Thyroid gland (tissue), 4 donors: ENCODE results near the gene DNAH9. TPM values are rescaled to one million over a fixed set of nuclear protein-coding genes. Genes with fewer than 3 reads are reported as not detected.

ENCODE experiments used
- DNase-seq, 2 donors: peaks; one replicate each; pipeline ENCODE4 v3.0.0-alpha.2; 2019
- H3K27ac ChIP-seq, 3 donors: fragments of 200-600 bp; sonication (generic); 1 replicate in 2 of 3; 2 replicates in 1 of 3; pipeline ENCODE4 v1.5.1; 2016 to 2019; ENCODE audit warnings: mild to moderate bottlenecking in 1 of 3, moderate library complexity in 1 of 3
- H3K27me3 ChIP-seq: fragments of 200-600 bp; sonication (generic); one replicate; pipeline ENCODE4 v1.5.1; 2019
- H3K36me3 ChIP-seq, 2 donors: fragments of 200-600 bp; sonication (generic); one replicate each; pipeline ENCODE4 v1.5.1; 2016 to 2019
- H3K4me1 ChIP-seq, 2 donors: fragments of 200-600 bp; sonication (generic); one replicate each; pipeline ENCODE4 v1.5.1; 2017 to 2019
- H3K4me3 ChIP-seq, 3 donors: fragments of 200-600 bp; sonication (generic); replicated peaks in 1 of 3; 1 replicate in 2 of 3; 2 replicates in 1 of 3; pipeline ENCODE4 v1.5.1; 2016; ENCODE audit warnings: mild to moderate bottlenecking in 1 of 3
- H3K9me3 ChIP-seq: fragments of 200-600 bp; sonication (generic); one replicate; pipeline ENCODE4 v1.5.1; 2017
- CTCF ChIP-seq, 6 experiments: fragments of 200-600 bp in 3 of 6; fragments of 450-650 bp in 3 of 6; sonication (generic) in 3 of 6; IDR thresholded peaks; one replicate each; pipeline ENCODE4 v1.5.1; 2016 to 2019; ENCODE audit warnings: antibody characterized with exemption in 6 of 6, mild to moderate bottlenecking in 2 of 6, inconsistent platforms in 1 of 6, moderate library complexity in 1 of 6
- POLR2A ChIP-seq, 2 donors: fragments of 450-650 bp; IDR thresholded peaks; one replicate each; pipeline ENCODE4 v1.6.1; 2017; ENCODE audit warnings: antibody characterized with exemption in 2 of 2, mild to moderate bottlenecking in 2 of 2, moderate library complexity in 1 of 2
- WGBS, 2 donors: methylation state at CpG; one replicate each; pipeline ENCODE4 v1.1.5; 2017; 5-methylcytosine and 5-hydroxymethylcytosine counted together
- intact Hi-C: fragments of 100-400 bp; cut with DNase I; formaldehyde crosslinking; loops from one replicate; pipeline ENCODE4 v1.15.1; 2023
- total RNA-seq, 4 donors: library from RNA; depleted of rRNA; stranded (reverse); fragments of >200 nt; gene quantifications; one replicate each; pipeline ENCODE4 v1.2.3, GENCODE V29; 2016

Gene DNAH9
- total RNA-seq, 4 donors from 2014 or later: under 0.01 to 4.3 (median 2.3) TPM

GRCh38 chr17:11840831-11841230, 242.6 kb downstream of the DNAH9 start:
- H3K4me3 ChIP-seq: no peak overlapping the region
- no peak overlapping the region for H3K27ac ChIP-seq
- intact Hi-C loops: no loop called here
- no peaks in the 10 kb centered on the region for H3K27me3 ChIP-seq
- TF ChIP-seq POLR2A (IDR thresholded peaks at IDR 0.05) (no peak), CTCF (IDR thresholded peaks at IDR 0.05) (no peak)
- no peaks in the 10 kb centered on the region for H3K9me3 ChIP-seq
- H3K4me1 ChIP-seq: peaks cover 0 to 4% of the 10 kb centered on the region in 2 donors
- H3K36me3 ChIP-seq: no peaks in the 10 kb centered on the region
- 39 to 52% methylated on average over 2 of the region's 2 CpGs for WGBS, 2 donors
- no peak for DNase-seq

GRCh38 chr17:11848330-11848729, 250.1 kb downstream of the DNAH9 start:
- intact Hi-C loops: no loop called here
- no peaks in the 10 kb centered on the region for H3K27me3 ChIP-seq
- DNase-seq: no peak
- no peaks in the 10 kb centered on the region for H3K9me3 ChIP-seq
- peaks cover 0 to under 1% of the 10 kb centered on the region in 2 donors for H3K4me1 ChIP-seq
- H3K27ac ChIP-seq: no peak overlapping the region
- TF ChIP-seq CTCF (IDR thresholded peaks at IDR 0.05): no peak
- no peak for TF ChIP-seq POLR2A (IDR thresholded peaks at IDR 0.05)
- no peaks in the 10 kb centered on the region for H3K36me3 ChIP-seq
- H3K4me3 ChIP-seq: no peak overlapping the region
- WGBS, 2 donors: 49 to 73% methylated on average over 2 of the region's 2 CpGs

- H3K9me3 ChIP-seq: no peaks in the 10 kb centered on the region
- peak; percentile 71 to 72 for DNase-seq
- no peak overlapping the region for H3K4me3 ChIP-seq
- no peaks in the 10 kb centered on the region for H3K36me3 ChIP-seq
- H3K27me3 ChIP-seq: no peaks in the 10 kb centered on the region
- H3K27ac ChIP-seq: peak overlapping the region in 1 of 3 donors; percentile 60
- TF ChIP-seq POLR2A (IDR thresholded peaks at IDR 0.05): no peak
- no peak for TF ChIP-seq CTCF (IDR thresholded peaks at IDR 0.05)
- H3K4me1 ChIP-seq: peaks cover 0 to 10% of the 10 kb centered on the region in 2 donors
- 51 to 54% methylated on average over 3 to 4 of the region's 4 CpGs for WGBS, 2 donors
- intact Hi-C loops: no loop called here
Measured at GRCh38 chr17:11852231-11852630, 254.0 kb downstream of the DNAH9 start.

- no peak for DNase-seq
- 71 to 97% methylated on average over 2 of the region's 2 CpGs for WGBS, 2 donors
Measured at GRCh38 chr17:11852912-11853311, 254.6 kb downstream of the DNAH9 start.

More at GRCh38 chr17:11852912-11853311, 254.6 kb downstream of the DNAH9 start:
- Histone ChIP-seq H3K4me1 (peaks cover 0 to 10% of the 10 kb centered on the region in 2 donors), H3K9me3 (no peaks in the 10 kb centered on the region), H3K27ac (peak overlapping the region in 2 of 3 donors; percentile 27 to 77), H3K36me3 (no peaks in the 10 kb centered on the region), H3K27me3 (no peaks in the 10 kb centered on the region), H3K4me3 (no peak overlapping the region)
- TF ChIP-seq CTCF (IDR thresholded peaks at IDR 0.05) (no peak), POLR2A (IDR thresholded peaks at IDR 0.05) (no peak)
- intact Hi-C loops: no loop called here
